ENCODE results near the gene CNTN1.

Gene CNTN1

GRCh38 chr12:40768125-40768864 is 76.1 kb downstream of the CNTN1 start:
- DNase-seq = peak in 4 of 56 donors; percentile 2 to 13 (median 10)

DNA sequence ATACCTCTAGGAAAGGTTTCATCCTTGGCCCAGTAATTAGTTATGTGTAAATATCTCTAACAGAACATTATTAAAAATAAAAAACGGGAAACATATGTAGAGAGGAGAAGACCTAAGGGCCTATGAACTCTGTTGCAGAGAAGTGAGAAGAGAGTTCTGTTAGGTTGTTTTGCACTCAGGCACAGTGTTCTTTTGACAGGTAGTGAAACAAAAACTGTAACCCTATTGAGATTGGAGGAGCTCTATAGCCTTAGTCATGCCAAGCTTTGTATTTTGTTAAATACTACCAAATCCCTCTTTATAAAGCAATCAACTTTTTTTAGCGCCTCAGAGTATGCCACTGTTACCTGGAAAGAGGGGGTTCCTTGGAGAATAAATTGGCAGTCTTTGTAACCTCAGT is 77.6 kb downstream of the CNTN1 start:
- no peak for DNase-seq

DNA sequence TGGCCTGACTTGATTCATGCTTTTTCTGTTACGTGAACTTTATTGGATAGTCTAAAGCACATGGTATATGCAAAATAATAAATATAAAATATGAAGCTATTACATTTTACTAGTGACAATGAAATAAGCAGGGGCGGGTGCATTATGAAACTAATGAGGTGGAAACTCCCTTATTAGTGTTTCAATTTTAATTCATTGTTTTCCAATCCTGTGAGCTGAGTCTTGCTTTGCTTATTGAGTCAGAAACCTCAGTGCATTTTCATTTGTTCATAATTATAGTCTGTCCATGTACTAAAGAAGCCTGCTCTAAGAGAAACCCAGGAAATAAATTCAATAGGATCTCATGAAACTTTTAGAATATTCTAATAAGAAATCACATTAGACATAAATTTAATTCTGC is 78.5 kb downstream of the CNTN1 start:
- DNase-seq = no peak

- DNase-seq = no peak
These were observed 83.4 kb downstream of the CNTN1 start for GRCh38 chr12:40775661-40776060.

GRCh38 chr12:40784102-40784501 is 91.9 kb downstream of the CNTN1 start:
- DNase-seq = no peak

- DNase-seq = peak in 1 of 56 donors; percentile 2
These were observed 96.0 kb downstream of the CNTN1 start for GRCh38 chr12:40788276-40788675.

DNA sequence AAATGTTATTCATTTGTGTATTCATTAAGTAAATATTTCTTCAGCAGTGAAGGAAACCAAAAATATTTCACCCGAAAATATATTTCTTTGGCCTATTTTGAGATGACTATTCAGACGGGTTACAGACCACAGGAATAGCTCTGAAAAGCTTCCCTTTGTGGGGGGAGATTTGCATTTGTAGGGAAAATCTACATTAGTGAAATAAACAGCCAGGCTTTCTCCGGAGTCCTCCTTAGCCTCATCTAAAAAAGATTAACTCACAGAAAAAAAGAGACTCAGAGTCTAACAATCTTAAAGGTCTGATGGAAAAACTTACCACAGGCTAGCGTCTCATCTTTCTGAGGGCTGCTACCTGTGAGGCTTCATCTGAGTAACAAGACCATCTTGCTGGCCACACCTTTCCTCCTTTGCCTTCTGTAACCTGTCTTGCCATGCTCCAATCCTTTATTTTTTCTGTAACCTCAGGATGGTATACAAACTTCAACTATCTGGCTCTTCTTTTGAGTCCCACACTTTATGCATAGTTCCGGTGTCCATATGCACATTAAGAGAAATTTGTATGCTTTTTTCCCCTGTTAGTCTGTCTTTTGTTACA is 100.7 kb downstream of the CNTN1 start:
- no peak for DNase-seq

- no peak for DNase-seq
These were observed 101.2 kb downstream of the CNTN1 start for GRCh38 chr12:40793471-40793870.

DNA sequence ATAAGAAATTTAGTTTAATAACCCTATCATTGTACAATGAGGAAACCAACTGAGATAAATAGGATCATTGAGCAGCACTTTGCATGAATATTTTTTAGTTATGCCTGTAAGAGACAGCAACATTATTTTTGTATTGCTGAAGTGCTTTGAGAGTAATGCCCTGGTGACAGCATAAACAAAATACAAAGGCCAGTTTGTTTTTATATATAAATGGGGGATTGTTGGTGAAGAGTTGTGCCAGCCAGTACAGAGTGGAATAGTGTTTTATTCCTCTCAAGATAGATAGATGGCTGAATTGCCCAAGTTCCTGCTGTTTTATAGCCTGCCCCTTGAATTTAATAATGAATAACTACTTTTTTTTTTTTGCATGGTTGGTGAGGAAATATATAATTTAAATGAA is 101.8 kb downstream of the CNTN1 start:
- DNase-seq = peak in 1 of 56 donors; percentile 1

GRCh38 chr12:40801082-40801481 is 108.8 kb downstream of the CNTN1 start:
- no peak for DNase-seq

GRCh38 chr12:40801861-40802260 is 109.6 kb downstream of the CNTN1 start:
- no peak for DNase-seq

DNA sequence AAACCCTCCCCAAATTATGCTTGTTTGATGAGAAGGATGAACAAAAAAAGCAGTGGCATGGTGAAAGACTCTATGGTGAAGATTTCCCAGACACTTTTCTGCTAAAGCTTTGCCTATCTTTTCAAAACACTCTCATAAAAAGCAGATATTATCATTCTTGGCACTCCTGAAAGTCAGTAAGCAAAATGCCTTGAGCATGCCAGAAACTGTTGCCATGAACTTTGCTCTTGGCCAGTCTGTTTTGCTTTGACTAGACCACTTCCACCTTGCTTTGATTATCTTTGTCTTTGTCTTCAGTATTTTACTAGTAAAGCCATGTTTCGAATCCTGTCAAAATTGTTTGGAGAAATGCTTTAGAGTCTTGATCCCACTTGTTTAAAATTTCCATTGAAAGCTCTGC is 110.4 kb downstream of the CNTN1 start:
- DNase-seq = no peak

GRCh38 chr12:40819436-40820108 is 127.3 kb downstream of the CNTN1 start:
- peak in 10 of 56 donors; percentile 8 to 30 (median 18) for DNase-seq

DNA sequence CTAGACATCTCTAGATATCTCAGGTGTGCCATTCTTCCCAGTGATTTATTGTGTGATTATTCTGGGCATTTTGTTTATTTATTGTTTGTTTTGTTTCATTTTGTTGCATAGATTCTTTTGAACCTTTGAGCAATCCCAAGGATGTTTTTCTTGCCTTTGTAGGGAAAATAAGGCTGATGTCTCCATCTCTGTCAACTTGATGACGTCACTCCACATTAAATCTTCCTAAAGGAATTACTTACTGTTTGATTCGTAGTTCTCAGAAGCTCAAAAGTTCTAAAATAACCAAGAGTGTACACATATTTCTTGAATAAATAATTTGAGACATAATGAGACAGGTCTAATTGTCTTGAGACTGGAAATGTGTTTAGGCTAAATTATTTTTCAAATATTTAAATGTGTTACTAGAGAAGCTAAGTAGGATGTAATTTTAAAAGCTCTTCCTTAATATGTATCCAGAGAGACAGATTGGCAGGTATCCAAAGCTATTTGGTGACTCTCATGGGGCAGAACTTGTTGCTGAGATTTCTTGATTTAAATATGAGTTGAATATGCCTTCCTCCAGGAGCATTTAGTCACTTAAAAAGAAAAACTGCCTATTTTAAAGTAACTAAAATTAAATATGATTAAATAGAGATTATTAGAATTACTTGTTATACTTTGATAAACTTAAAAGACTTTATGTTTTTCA is 128.7 kb downstream of the CNTN1 start:
- DNase-seq = no peak

- no peak for DNase-seq
These were observed 132.9 kb downstream of the CNTN1 start for GRCh38 chr12:40825156-40825555.

DNA sequence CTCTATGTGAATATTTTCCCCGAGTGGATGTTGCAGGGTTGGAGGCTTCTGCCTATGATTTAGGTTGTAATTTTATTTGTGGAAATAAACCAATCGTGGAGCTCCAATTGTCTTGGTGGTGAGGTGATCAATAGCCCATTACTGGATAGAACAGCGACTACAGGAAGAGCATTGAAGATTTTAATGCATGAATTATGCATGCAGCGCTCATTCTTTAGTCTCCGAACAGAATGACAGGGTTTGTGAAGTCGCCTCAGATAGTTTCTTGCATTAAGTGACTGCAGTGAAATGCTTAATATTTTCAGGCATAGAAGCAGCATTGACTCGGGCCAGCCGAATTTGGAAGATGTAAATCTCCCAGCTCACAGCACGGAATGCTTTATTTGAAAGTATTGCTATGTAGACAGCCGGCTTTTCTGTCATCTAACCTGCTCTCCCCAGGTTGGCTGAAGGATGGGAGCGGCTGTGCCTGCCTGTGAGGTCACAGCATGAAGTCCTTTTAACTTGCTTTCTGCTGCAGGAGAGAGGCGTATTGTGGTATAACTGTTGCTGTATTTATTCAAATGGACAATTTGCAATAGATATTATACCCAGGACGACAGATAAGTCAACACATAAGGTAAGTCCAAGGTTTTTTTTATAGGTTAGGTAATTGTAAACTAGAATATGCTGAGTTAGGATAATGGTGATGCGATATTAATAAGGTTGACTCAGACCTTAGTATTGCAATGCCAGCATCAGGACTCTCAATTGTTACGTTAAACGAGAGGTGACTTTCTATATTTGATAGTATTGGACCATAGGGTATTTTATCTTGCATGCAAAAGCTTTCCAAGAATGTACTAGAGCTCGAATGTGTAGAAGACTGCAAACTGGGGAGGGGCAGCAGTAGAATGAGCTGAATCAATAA is 135.7 kb downstream of the CNTN1 start:
- peak in 3 of 56 donors; percentile 2 to 35 (median 14) for DNase-seq

GRCh38 chr12:40828593-40828990 is 136.4 kb downstream of the CNTN1 start:
- DNase-seq = peak in 2 of 56 donors; percentile 13

DNA sequence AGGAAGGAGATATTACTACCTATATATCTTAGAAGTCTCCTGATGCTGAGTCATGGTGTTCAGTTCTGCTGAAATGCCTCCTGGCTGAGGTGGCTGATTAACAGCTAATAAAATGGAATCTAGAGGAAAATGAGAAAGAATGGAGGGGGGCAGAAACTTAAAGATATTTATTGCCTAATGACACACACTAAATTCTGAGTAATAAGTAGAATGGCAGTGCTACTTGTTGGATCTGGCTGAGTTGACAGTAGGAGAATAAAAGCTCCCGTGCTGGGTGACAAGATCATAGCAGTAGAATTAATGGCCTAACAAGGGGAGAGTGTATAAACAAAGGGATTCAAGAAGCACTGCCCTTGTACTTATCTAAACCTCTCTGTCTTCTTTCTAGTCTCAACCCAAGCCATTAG is 137.5 kb downstream of the CNTN1 start:
- DNase-seq = no peak

DNA sequence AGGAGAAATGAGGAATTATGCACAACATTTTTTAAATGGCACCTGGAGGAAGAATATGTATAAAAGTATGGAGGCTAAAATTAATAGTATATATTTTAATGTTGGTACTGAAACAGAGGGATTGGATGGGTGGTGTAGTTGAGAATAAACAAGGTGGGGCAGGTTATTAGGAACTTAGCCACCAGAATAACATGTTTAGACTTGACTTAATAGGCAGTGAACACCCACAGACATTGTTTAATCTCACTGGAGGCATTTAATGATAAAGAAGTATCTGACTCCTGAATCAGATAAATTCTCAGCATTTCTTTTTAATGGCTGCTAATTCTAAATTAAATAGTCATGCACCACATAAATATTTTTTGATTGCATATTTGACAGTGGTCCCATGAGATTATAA is 139.7 kb downstream of the CNTN1 start:
- DNase-seq = no peak

DNA sequence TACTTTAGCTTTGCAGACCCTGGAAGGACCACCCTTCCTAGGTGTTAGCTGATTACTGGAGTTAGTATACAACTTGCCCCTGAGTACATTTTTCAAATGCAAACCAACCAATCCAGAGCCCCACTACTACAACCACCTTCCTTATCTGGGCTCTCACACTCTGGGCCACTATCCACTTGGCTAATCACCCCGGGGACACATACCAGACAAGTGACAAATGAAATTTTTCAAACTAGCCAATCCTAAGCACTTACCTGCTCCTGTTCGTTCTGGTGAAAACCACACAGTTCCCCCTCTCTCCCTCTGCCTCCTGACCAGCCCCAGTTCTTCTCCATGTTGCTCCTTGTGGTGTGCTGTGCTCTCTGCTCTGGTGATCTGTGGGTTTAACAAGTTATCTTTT is 140.4 kb downstream of the CNTN1 start:
- no peak for DNase-seq

DNA sequence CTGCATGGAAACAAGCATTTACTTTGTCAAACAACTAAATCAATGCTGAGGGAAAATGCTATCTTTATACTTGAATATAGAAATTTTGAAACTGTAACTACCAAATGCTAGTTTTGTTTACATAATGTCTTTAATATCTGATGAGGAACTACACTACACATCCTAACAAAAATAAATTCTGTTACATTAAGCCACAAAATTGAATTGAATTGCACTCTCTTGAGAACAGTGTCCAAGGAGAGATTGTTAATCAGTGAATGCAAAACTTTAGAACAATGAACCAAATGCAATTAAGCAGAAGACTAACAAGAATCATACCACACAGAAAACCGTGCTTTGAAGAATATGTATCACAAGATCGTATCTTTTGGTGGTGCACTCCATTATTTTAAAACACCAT is 141.6 kb downstream of the CNTN1 start:
- DNase-seq = no peak
